ENCODE measurements around the gene SPRYD3.

DNA sequence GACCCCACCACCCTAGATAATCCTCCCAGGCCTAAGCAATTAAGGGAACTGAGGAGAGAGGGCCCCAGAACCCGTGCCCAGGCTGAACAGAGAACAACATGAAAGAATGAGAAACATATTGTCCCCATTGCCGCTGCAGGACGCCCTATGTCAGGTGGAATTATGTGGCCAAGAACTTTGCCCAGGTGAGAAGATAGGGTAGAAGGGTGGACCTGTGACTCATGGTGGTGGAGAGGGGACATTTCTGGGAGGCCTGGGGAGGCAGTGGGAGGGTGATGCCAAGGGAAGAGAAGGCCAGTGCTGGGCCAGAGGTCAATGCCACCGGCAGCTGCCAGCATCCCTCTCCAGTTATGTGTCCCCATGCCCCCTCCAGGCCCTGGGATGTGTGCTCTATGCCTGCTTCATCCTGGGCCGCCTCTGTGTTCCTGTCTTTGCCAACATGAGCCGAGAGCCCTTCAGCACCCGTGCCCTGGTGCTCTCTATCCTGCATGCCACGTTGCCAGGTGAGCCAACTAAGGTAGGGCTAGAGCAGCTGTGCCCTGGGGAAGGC is 39.6 kb upstream of the SPRYD3 start:
- TF ChIP-seq, protein P1, sequence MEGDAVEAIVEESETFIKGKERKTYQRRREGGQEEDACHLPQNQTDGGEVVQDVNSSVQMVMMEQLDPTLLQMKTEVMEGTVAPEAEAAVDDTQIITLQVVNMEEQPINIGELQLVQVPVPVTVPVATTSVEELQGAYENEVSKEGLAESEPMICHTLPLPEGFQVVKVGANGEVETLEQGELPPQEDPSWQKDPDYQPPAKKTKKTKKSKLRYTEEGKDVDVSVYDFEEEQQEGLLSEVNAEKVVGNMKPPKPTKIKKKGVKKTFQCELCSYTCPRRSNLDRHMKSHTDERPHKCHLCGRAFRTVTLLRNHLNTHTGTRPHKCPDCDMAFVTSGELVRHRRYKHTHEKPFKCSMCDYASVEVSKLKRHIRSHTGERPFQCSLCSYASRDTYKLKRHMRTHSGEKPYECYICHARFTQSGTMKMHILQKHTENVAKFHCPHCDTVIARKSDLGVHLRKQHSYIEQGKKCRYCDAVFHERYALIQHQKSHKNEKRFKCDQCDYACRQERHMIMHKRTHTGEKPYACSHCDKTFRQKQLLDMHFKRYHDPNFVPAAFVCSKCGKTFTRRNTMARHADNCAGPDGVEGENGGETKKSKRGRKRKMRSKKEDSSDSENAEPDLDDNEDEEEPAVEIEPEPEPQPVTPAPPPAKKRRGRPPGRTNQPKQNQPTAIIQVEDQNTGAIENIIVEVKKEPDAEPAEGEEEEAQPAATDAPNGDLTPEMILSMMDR (IDR thresholded peaks at IDR 0.05): no peak
- TF ChIP-seq EZH2phosphoT487 (IDR thresholded peaks at IDR 0.05): no peak
